Heart right ventricle (tissue), 16 donors: Measurements from ENCODE around the gene KLHL25. TPM values are rescaled to one million over a fixed set of nuclear protein-coding genes. Genes with fewer than 3 reads are reported as not detected.

Experiments
- ATAC-seq, 8 donors: fragments of 200-7000 bp; cut with Tn5 transposase; one replicate each; pipeline ENCODE4 v1.9.1; 2020; ENCODE audit warnings: mild to moderate bottlenecking in 8 of 8, moderate library complexity in 8 of 8, moderate number of reproducible peaks in 1 of 8
- DNase-seq, 2 donors: peaks; one replicate each; pipeline ENCODE4 v3.0.0-alpha.2; 2020
- H3K27ac ChIP-seq, 10 donors: fragments of 200-600 bp; sonication (generic) in 2 of 10; one replicate each; pipeline versions ENCODE4 v1.5.0 to v1.8.0; 2020 to 2022; ENCODE audit warnings: mild to moderate bottlenecking in 3 of 10
- H3K27me3 ChIP-seq, 7 donors: fragments of 200-600 bp; one replicate each; pipeline ENCODE4 v1.8.0; 2021 to 2022; ENCODE audit warnings: mild to moderate bottlenecking in 2 of 7
- H3K36me3 ChIP-seq, 9 donors: fragments of 200-600 bp; sonication (generic) in 1 of 9; one replicate each; pipeline versions ENCODE4 v1.5.0 to v1.8.0; 2020 to 2022; ENCODE audit warnings: mild to moderate bottlenecking in 2 of 9
- H3K4me1 ChIP-seq, 9 donors: fragments of 200-600 bp; sonication (generic) in 1 of 9; one replicate each; pipeline versions ENCODE4 v1.5.0 to v1.8.0; 2020 to 2022; ENCODE audit warnings: mild to moderate bottlenecking in 4 of 9
- H3K4me3 ChIP-seq, 10 donors: fragments of 200-600 bp; sonication (generic) in 2 of 10; one replicate each; pipeline versions ENCODE4 v1.5.0 to v1.8.0; 2020 to 2022; ENCODE audit warnings: mild to moderate bottlenecking in 7 of 10, moderate library complexity in 2 of 10
- H3K9me3 ChIP-seq, 11 donors: fragments of 200-600 bp in 10 of 11; sonication (generic) in 2 of 11; one replicate each; pipeline versions ENCODE4 v1.5.0 to v1.8.0; 2013 to 2022; ENCODE audit warnings: mild to moderate bottlenecking in 2 of 11, control low read depth in 1 of 11, moderate library complexity in 1 of 11
- WGBS, 2 donors: extraction: QIAGEN DNeasy Blood & Tissue Kit; methylation state at CpG; one replicate each; pipeline ENCODE4 v1.1.7; 2013; ENCODE audit warnings: inconsistent platforms in 1 of 2; 5-methylcytosine and 5-hydroxymethylcytosine counted together
- intact Hi-C, 10 donors: fragments of 100-400 bp; cut with DNase I; formaldehyde crosslinking; loops; one replicate each; pipeline versions ENCODE4 v1.11.1 to v1.14.2; 2022
- polyA plus RNA-seq, 2 donors: library from polyadenylated mRNA; stranded (reverse); fragments of 200-250 nt; gene quantifications; one replicate each; pipeline ENCODE4 v1.2.3, GENCODE V29; 2013
- total RNA-seq, 10 donors: library from RNA; stranded (reverse); fragmentation: NEBNext Ultra II Directional in 3 of 10; extraction: Animal tissue kit (Norgen Biotek cat#: 25700) in 3 of 10; gene quantifications; one replicate each; pipeline versions ENCODE4 v1.2.1 to v1.2.4, GENCODE V29; 2021 to 2023
- TF ChIP-seq, protein P1 (sequence below), 9 donors: fragments of 200-600 bp; sonication (generic) in 2 of 9; IDR thresholded peaks; one replicate each; pipeline versions ENCODE4 v1.5.0 to v1.8.0; 2021 to 2022; ENCODE audit warnings: antibody characterized with exemption in 9 of 9, mild to moderate bottlenecking in 5 of 9, moderate library complexity in 1 of 9
- donor health status: Arrhythmogenic right ventricular cardiomyopathy.
- donor health status: ischemic (EF 13 %, LVEDD 7.1; RV severe dilation, severe dysfunction).
- donor health status: healthy with polysubstance abuse.
- donor health status: DM: no; HTN: yes; CAD: no.
- donor health status: DM: no; HTN: no; CAD: no.
- donor health status: ischemic (EF 25% LVEDD 6.9; RV normal size, moderate dysfunction).
- donor health status: ischemic (EF 25% LVEDD 5.7; RV mildly dilated, moderate dysfunction).
- donor health status: healthy.
- donor health status: DM: yes; HTN: yes; CAD: no.
- donor health status: Ischemic cardiomyopathy.
- donor health status: ischemic (EF 35%, LVEDD 5.7; RV mildly dilated, moderate dysfunction).
- donor health status: nonischemic (EF 11% LVEDD 7.7; RV severe dilation, severe dysfunction).
- donor health status: DM: yes; HTN: yes; CAD: no.
- donor health status: PGD.
- donor health status: ischemic (EF 29% LVEDD 5.4; RV normal size, mild dysfunction).
- donor health status: nonischemic (EF 23%, LVEDD 6.1; RV moderate dilation, normal function).

The KLHL25 gene
- total and polyA plus RNA-seq, 12 donors = 1.9 to 9.2 (median 3.2) TPM

DNA sequence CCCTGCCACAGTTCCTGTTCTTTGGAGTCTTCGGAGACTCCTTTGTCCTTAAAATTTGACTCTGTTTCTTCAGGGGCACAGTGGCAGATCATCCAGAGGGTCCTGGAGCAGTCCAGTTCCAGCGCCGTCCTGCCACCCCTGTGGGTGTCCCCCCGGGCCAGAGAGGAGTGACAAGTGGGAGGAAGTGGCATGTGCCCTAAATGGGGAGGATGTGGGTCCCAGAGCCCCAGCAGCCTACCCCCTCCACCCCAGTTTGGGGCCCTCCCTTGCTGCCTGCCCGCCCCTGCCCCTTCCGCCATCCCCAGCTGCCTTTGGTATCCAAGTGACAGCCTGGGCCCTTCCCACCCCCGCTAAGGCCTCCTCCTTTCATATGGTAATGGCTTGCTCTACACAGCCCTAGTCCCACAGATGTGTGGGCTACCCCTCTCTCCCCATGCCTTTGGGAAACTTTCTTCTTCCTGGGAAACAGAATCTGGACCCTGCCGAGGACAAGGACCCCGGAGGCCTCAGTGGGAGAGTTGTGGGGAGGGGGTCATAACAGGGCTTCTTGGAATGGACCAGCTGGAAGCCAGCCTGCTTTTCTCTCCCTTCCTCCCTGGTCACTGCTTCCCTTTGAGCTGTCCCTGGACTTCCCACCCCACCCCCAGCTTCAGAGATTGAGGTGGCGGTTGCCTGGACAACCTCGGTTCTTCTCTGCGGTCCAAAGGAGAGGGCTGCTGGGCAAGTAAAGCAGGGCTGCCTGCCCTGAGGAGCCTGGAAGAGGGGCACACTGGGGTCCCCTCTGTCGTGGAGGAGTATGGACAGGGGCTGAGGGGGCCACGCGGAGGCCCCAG, 43.2 kb downstream of the KLHL25 start:
- H3K27me3 ChIP-seq = no peaks in the 10 kb centered on the region
- H3K4me1 ChIP-seq = peaks cover 22 to 80% (median 60%) of the 10 kb centered on the region in 9 donors
- peak overlapping the region; percentile 36 to 86 (median 72) for H3K27ac ChIP-seq
- H3K36me3 ChIP-seq = peaks cover 0 to 32% (median 19%) of the 10 kb centered on the region in 9 donors
- H3K4me3 ChIP-seq = no peak overlapping the region
- TF ChIP-seq, protein P1, sequence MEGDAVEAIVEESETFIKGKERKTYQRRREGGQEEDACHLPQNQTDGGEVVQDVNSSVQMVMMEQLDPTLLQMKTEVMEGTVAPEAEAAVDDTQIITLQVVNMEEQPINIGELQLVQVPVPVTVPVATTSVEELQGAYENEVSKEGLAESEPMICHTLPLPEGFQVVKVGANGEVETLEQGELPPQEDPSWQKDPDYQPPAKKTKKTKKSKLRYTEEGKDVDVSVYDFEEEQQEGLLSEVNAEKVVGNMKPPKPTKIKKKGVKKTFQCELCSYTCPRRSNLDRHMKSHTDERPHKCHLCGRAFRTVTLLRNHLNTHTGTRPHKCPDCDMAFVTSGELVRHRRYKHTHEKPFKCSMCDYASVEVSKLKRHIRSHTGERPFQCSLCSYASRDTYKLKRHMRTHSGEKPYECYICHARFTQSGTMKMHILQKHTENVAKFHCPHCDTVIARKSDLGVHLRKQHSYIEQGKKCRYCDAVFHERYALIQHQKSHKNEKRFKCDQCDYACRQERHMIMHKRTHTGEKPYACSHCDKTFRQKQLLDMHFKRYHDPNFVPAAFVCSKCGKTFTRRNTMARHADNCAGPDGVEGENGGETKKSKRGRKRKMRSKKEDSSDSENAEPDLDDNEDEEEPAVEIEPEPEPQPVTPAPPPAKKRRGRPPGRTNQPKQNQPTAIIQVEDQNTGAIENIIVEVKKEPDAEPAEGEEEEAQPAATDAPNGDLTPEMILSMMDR (IDR thresholded peaks at IDR 0.05) = no peak
- no peak for DNase-seq
- peak in 5 of 8 donors; percentile 2 to 20 (median 11) for ATAC-seq
- intact Hi-C loops = loop anchor here in 3 of 10 donors (2.0 to 5.0 kb wide), 4 partner anchors 21 to 46 kb away; partner anchors contain the start of gene KLHL25 (in 1 of the 3)
- no peaks in the 10 kb centered on the region for H3K9me3 ChIP-seq
- 59 to 63% methylated on average over 15 of the region's 15 CpGs for WGBS, 2 donors

DNA sequence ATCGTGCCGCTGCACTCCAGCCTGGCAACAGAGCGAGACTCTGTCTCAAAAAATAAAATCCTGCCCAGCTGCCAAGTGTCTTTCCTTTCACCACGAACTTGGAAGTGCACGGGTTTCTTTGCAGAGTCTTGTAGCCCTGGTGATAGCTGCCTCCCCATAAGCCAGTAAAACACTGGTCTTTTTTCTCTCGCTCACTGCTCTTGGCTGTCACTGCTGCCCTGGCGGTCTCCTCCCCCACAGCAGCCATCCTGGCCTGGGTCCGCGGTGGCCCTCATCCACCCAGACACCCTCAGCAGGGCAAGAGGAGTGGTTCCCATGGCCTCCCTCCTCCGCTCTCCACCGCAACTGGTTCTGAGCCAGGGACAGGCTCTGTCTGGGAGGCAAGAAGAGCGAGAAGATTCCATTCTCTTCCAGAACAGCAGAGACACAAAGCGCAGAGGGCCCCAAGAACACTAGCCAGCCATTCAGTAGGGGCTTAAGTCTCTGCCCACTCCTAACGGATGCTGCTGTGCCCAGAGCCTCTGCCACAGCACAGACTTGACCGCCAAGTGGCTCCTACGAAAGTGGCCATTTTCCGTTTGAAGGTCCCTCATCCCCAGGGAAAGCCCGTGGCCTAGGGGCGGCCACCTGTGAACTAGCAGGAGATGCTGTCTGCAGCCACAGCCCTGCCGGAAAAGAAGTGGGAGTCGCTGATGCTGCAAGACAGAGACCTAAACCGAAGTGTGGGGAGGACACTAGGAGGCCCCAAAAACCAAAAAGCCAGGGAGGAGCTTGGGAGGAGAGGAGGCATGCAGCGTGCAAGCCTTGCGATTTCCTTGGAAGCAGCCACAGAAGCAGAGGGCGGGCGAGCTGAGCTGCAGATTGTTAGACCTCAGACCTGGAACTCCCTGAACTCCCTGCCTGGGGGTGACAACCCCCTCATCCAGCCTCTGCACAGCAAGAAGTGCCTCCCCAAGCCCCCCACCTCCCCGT, 44.1 kb downstream of the KLHL25 start:
- Histone ChIP-seq H3K9me3 (no peaks in the 10 kb centered on the region), H3K36me3 (peaks cover 0 to 41% (median 24%) of the 10 kb centered on the region in 9 donors), H3K27me3 (no peaks in the 10 kb centered on the region), H3K27ac (peak overlapping the region; percentile 41 to 86 (median 72)), H3K4me1 (peaks cover 22 to 81% (median 59%) of the 10 kb centered on the region in 9 donors), H3K4me3 (peak overlapping the region in 5 of 10 donors; percentile 8 to 27 (median 26))
- intact Hi-C loops = loop anchor here in 3 of 10 donors (2.0 to 5.0 kb wide), 4 partner anchors 20 to 47 kb away; partner anchors contain the start of gene KLHL25 (in 1 of the 3)
- DNase-seq = peak; percentile 68 to 80
- 28 to 32% methylated on average over 27 of the region's 27 CpGs for WGBS, 2 donors
- TF ChIP-seq, protein P1 (IDR thresholded peaks at IDR 0.05) = peak in 1 of 9 donors; percentile 18
- peak; percentile 59 to 81 (median 69) for ATAC-seq

DNA sequence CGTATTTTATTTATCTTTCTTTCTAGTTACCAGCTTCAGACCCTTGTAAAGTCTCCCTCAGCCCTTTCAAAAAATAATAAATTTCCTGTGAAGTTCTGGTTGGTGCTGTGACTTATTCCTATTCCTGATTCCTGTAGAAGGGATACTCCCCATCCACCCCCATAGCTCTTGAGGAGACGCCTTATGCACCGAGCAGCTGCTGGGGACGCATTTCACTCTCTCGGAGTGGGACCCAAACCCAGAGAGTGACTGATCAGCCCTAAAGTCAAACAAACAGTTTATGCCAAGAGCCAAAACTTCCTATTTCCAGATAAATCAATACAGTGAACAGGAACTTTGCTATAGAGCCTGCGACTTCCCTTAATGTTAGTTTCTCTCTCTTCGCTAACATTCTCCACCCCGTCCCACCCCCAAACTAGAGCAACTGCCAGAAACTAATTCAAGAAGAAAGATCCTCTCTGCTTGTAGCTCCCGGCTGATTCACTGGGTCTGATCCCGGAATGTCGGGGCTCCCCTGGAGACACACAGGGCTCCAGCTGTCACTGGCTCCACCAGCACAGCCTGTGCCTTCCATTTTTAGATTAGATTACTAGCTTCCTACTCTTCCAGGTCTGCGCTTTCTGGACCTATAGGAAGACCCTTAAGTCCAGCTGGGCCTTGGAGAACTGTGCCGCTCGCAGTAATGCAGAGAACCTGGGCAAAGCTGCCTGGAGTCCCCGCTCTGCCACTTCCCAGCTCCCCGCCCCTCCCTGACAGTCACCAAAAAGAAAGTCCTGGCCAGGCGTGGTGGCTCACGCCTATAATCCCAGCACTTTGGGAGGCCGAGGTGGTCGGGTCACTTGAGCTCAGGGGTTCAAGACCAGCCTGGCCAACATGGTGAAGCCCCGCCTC, 45.2 kb downstream of the KLHL25 start:
- Histone ChIP-seq H3K4me1 (peaks cover 19 to 75% (median 52%) of the 10 kb centered on the region in 9 donors), H3K27me3 (no peaks in the 10 kb centered on the region), H3K36me3 (peaks cover 0 to 52% (median 35%) of the 10 kb centered on the region in 9 donors), H3K27ac (peak overlapping the region; percentile 41 to 86 (median 72)), H3K4me3 (peak overlapping the region in 5 of 10 donors; percentile 8 to 27 (median 26)), H3K9me3 (no peaks in the 10 kb centered on the region)
- 50 to 56% methylated on average over 21 of the region's 21 CpGs for WGBS, 2 donors
- DNase-seq = peak in 1 of 2 donors; percentile 65
- intact Hi-C loops = loop anchor here in 5 of 10 donors (2.0 to 5.0 kb wide), 6 partner anchors 19 to 142 kb away; partner anchors contain the start of gene KLHL25 (in 1 of the 5)
- ATAC-seq = peak; percentile 32 to 66 (median 46)
- TF ChIP-seq, protein P1 (IDR thresholded peaks at IDR 0.05) = no peak
